OCI-LY3 (cell line): ENCODE data around the gene CA10.

Experiments
- H2AFZ ChIP-seq: fragments of 200-600, 300-600 bp; shearing (Covaris generic); 2 replicates; pipeline ENCODE4 v1.6.0; 2014; ENCODE audit warnings: antibody characterized with exemption, low read depth, low read length
- H3K27ac ChIP-seq: fragments of 200-600, 300-600 bp; sonication (generic); 2 replicates; pipeline ENCODE4 v1.5.1; 2014; ENCODE audit warnings: mild to moderate bottlenecking, low read length, moderate library complexity, mixed read lengths
- H3K27me3 ChIP-seq: fragments of 200-600, 300-600 bp; sonication (generic); 2 replicates; pipeline ENCODE4 v1.6.1; 2014; ENCODE audit warnings: low read depth, low read length, mixed read lengths
- H3K36me3 ChIP-seq: fragments of 200-600, 300-600 bp; sonication (generic); replicated peaks from 2 replicates; pipeline ENCODE3; 2014; ENCODE audit warnings: low read depth, low read length, mixed read lengths
- H3K4me1 ChIP-seq: fragments of 300-600, 200-600 bp; sonication (generic); 2 replicates; pipeline ENCODE4 v1.6.1; 2014; ENCODE audit warnings: low read length, mixed read lengths
- H3K4me2 ChIP-seq: fragments of 200-600, 300-600 bp; sonication (generic); 2 replicates; pipeline ENCODE4 v1.6.1; 2014; ENCODE audit warnings: low read length, mixed read lengths
- H3K4me3 ChIP-seq: fragments of 300-600, 200-600 bp; sonication (generic); 2 replicates; pipeline ENCODE4 v1.5.1; 2014; ENCODE audit warnings: antibody characterized with exemption, mild to moderate bottlenecking, low read length, moderate library complexity
- H3K79me2 ChIP-seq: fragments of 300-600, 200-600 bp; shearing (Covaris generic); 2 replicates; pipeline ENCODE4 v1.6.1; 2014; ENCODE audit warnings: mild to moderate bottlenecking, low read length, mixed read lengths
- H3K9ac ChIP-seq: fragments of 300-600, 200-600 bp; shearing (Covaris generic); 2 replicates; pipeline ENCODE4 v1.6.0; 2014; ENCODE audit warnings: mild to moderate bottlenecking, low read length, moderate library complexity
- H3K9me3 ChIP-seq: fragments of 200-600, 300-600 bp; shearing (Covaris generic); 2 replicates; pipeline ENCODE4 v1.6.1; 2014; ENCODE audit warnings: low read length, mixed read lengths; ENCODE audit not compliant: insufficient read depth
- H4K20me1 ChIP-seq: fragments of 200-600, 300-600 bp; sonication (generic); 2 replicates; pipeline ENCODE4 v1.6.1; 2016; ENCODE audit warnings: low read length, mixed read lengths; ENCODE audit not compliant: insufficient read depth
- EZH2phosphoT487 ChIP-seq: fragments of 200-600 bp; shearing (Covaris generic); IDR thresholded peaks from 2 replicates; pipeline ENCODE4 v1.6.1; 2018; ENCODE audit warnings: antibody characterized with exemption, mixed run types, low read depth
- TF ChIP-seq, protein P1 (sequence below): fragments of 200-600, 300-600 bp; sonication (generic); IDR thresholded peaks from 2 replicates; pipeline ENCODE4 v1.5.1; 2014; ENCODE audit warnings: antibody characterized with exemption, low read length, low read depth

CA10 gene

DNA sequence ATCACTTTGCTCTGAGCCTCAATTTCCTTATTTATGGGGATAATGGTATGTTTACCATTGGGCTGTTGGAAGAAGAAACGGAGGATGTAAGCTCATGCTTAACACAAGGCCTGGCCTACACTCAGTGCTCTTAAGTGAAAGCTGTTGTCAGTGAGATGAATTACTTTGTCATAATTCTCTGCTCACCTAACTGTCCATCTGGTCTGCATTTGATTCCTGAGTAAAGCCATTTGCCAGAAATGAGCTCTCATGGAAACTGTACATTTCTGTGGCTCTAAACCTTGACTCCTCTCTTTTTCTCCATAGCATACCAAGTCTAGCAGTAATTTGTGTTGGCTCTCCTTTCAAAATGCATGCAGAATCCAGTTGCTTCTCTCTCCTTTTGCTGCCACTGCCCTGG lies 452.4 kb downstream of the CA10 start:
- H3K9me3 ChIP-seq, result no peaks in the 10 kb centered on the region

DNA sequence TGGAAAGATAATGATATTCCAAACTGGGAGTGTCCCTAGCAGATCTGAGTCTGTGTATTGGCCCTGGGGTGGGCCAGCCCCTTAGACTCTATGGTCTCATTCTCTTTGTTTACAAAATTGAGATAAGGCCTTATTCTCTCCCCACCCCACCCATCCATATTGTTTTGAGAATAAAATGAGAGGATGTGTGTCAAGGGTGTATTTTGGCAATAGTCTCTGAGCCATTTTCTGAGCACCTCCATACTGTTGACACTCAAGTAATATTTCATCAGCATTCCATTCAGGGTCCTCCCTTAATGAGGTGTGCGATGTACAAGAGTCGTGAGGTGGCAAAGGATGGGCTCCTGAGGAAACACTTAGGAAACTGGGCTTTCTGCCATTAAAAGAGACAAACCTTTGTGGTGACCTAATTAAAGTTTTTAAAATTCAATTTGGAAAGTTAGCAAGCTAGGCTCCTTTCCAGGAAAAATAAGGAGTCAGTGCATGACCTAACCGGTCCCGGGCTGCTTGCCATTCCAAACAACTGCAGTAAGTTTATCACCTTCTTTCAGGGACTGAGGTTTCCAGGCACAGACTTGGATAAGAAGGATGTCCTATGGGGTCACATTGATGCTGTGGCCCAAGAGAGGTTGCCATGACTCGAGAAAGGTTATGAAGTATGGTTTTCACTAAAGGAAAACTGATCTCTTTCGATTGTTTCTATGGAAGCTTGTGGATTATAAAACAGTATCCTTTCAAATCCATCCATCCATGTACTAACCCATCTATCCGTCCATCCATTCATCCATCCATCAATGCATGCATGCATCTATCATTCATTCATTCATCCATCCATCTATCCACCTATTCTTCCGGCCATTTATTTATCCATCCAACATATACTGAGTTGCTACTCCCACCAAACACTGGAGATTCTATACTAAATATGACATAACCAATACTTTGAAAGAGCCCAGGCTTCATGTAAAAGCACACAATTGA lies 454.9 kb downstream of the CA10 start:
- Histone ChIP-seq H3K27ac (no peak overlapping the region), H3K9ac (no peak overlapping the region), H3K36me3 (no peaks in the 10 kb centered on the region), H3K27me3 (no peaks in the 10 kb centered on the region), H3K9me3 (no peaks in the 10 kb centered on the region), H3K79me2 (no peaks in the 10 kb centered on the region), H3K4me2 (no peak overlapping the region), H3K4me3 (no peak overlapping the region), H2AFZ (no peak overlapping the region), H3K4me1 (no peaks in the 10 kb centered on the region), H4K20me1 (no peaks in the 10 kb centered on the region)
- TF ChIP-seq, protein P1, sequence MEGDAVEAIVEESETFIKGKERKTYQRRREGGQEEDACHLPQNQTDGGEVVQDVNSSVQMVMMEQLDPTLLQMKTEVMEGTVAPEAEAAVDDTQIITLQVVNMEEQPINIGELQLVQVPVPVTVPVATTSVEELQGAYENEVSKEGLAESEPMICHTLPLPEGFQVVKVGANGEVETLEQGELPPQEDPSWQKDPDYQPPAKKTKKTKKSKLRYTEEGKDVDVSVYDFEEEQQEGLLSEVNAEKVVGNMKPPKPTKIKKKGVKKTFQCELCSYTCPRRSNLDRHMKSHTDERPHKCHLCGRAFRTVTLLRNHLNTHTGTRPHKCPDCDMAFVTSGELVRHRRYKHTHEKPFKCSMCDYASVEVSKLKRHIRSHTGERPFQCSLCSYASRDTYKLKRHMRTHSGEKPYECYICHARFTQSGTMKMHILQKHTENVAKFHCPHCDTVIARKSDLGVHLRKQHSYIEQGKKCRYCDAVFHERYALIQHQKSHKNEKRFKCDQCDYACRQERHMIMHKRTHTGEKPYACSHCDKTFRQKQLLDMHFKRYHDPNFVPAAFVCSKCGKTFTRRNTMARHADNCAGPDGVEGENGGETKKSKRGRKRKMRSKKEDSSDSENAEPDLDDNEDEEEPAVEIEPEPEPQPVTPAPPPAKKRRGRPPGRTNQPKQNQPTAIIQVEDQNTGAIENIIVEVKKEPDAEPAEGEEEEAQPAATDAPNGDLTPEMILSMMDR, result no peak
- no peak for TF ChIP-seq EZH2phosphoT487

More for the DNA sequence above, 452.4 kb downstream of the CA10 start:
- no peak overlapping the region for H3K4me3 ChIP-seq
- no peak overlapping the region for H3K9ac ChIP-seq
- no peak overlapping the region for H2AFZ ChIP-seq
- TF ChIP-seq EZH2phosphoT487, result no peak
- TF ChIP-seq, protein P1, result no peak
- peaks cover 7% of the 10 kb centered on the region for H3K4me1 ChIP-seq
- no peaks in the 10 kb centered on the region for H4K20me1 ChIP-seq
- H3K36me3 ChIP-seq, result no peaks in the 10 kb centered on the region
- H3K79me2 ChIP-seq, result no peaks in the 10 kb centered on the region
- no peak overlapping the region for H3K27ac ChIP-seq
- no peaks in the 10 kb centered on the region for H3K27me3 ChIP-seq
- no peak overlapping the region for H3K4me2 ChIP-seq

DNA sequence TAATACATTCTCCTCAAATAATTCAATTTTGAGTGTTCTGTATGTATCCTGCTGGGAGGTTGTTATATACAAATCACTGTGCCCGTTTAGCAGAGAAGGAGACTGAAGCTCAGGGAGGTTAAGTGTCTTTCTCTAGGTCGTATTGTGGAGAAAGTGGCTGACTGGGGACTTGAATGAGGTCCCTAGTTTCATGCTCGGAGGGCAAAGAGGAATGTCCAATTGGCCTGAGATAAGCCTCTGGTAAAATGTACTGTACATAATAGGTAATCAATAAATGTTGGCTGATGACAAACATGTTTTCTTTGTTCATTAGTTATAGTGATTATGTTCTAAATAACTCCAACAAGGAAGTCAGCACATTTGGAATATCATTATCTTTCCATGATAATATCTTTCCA lies 455.6 kb downstream of the CA10 start:
- Histone ChIP-seq H3K27ac (no peak overlapping the region), H3K4me3 (no peak overlapping the region)

DNA sequence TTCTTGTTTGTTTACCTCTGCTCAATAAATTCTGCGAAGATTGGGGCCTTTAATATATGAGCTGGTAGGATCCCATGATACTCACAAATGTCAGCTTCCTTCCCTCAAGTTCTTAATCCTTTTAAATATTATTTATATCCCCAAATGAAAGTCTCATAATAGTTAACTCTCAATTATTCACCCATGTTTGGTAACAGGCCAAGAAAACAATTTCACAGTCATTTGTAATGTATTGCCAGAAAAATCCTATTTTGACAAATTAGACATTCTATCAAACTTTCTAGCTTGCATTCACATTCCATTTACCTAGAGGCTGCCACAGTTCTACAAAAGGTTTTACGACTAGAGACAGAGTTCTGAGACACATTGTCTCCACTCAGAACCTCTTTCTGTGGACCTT lies 457.0 kb downstream of the CA10 start:
- H3K4me3 ChIP-seq, result no peak overlapping the region
- TF ChIP-seq EZH2phosphoT487, result no peak
- TF ChIP-seq, protein P1, result no peak
- no peaks in the 10 kb centered on the region for H4K20me1 ChIP-seq
- no peak overlapping the region for H3K9ac ChIP-seq
- H3K4me2 ChIP-seq, result no peak overlapping the region
- H3K27me3 ChIP-seq, result no peaks in the 10 kb centered on the region
- H2AFZ ChIP-seq, result no peak overlapping the region
- no peak overlapping the region for H3K27ac ChIP-seq
- no peaks in the 10 kb centered on the region for H3K9me3 ChIP-seq
- no peaks in the 10 kb centered on the region for H3K36me3 ChIP-seq
- no peaks in the 10 kb centered on the region for H3K4me1 ChIP-seq
- no peaks in the 10 kb centered on the region for H3K79me2 ChIP-seq

More for the DNA sequence above, 455.6 kb downstream of the CA10 start:
- H4K20me1 ChIP-seq, result no peaks in the 10 kb centered on the region
- no peaks in the 10 kb centered on the region for H3K9me3 ChIP-seq
- H3K27me3 ChIP-seq, result no peaks in the 10 kb centered on the region
- H3K36me3 ChIP-seq, result no peaks in the 10 kb centered on the region
- no peak overlapping the region for H3K9ac ChIP-seq
- TF ChIP-seq EZH2phosphoT487, result no peak
- TF ChIP-seq, protein P1, result no peak
- no peaks in the 10 kb centered on the region for H3K79me2 ChIP-seq
- H2AFZ ChIP-seq, result no peak overlapping the region
- H3K4me1 ChIP-seq, result no peaks in the 10 kb centered on the region
- H3K4me2 ChIP-seq, result no peak overlapping the region
